ENCODE measurements around the gene CDK18. TPM values are rescaled to one million over a fixed set of nuclear protein-coding genes. Genes with fewer than 3 reads are reported as not detected.

Gene CDK18
- polyA plus RNA-seq, 1 donor from 2014 or later: not detected

- H2AFZ ChIP-seq (ENCODE audit: low read depth, low read length): no peak overlapping the region
- no peak overlapping the region for H3K4me3 ChIP-seq (ENCODE audit: low read length)
- no peaks in the 10 kb centered on the region for H4K20me1 ChIP-seq (ENCODE audit: insufficient read depth)
- H3K27ac ChIP-seq (ENCODE audit: low read length): no peak overlapping the region
- no peaks in the 10 kb centered on the region for H3K36me3 ChIP-seq (ENCODE audit: insufficient read depth, low read length)
- H3K4me2 ChIP-seq (ENCODE audit: low read length): no peak overlapping the region
- H3K27me3 ChIP-seq (ENCODE audit: insufficient read depth, low read depth, low read length): no peaks in the 10 kb centered on the region
- H3F3A ChIP-seq (ENCODE audit: insufficient read depth, low read length, poor library complexity, severe bottlenecking): no peaks in the 10 kb centered on the region
- TF ChIP-seq CTCF (IDR thresholded peaks at IDR 0.05; ENCODE audit: poor library complexity, severe bottlenecking) (no peak), MXI1 (conservative IDR thresholded peaks at IDR 0.05; ENCODE audit: poor library complexity, severe bottlenecking) (no peak), EP300 (conservative IDR thresholded peaks at IDR 0.05; ENCODE audit: poor library complexity, severe bottlenecking) (no peak), EZH2 (IDR thresholded peaks at IDR 0.05; ENCODE audit: borderline replicate concordance, insufficient read depth, low read length, poor library complexity, severe bottlenecking) (no peak), REST (IDR thresholded peaks at IDR 0.05; ENCODE audit: borderline replicate concordance) (no peak), TAF1 (IDR thresholded peaks at IDR 0.05; ENCODE audit: low read depth) (no peak), POLR2AphosphoS5 (IDR thresholded peaks at IDR 0.05) (no peak), RAD21 (conservative IDR thresholded peaks at IDR 0.05) (no peak), SMC3 (conservative IDR thresholded peaks at IDR 0.05; ENCODE audit: poor library complexity) (no peak)
- H3K79me2 ChIP-seq (replicated peaks; ENCODE audit: insufficient read depth, low read length): no peaks in the 10 kb centered on the region
- H3K9me3 ChIP-seq (ENCODE audit: low read length): no peaks in the 10 kb centered on the region
- no peaks in the 10 kb centered on the region for H3K9me2 ChIP-seq (ENCODE audit: insufficient read depth, low read length)
- no peak overlapping the region for H3K9ac ChIP-seq (ENCODE audit: low read length)
These were observed 9.1 kb upstream of the CDK18 start for GRCh38 chr1:205495237-205495823.

- no peaks in the 10 kb centered on the region for H3F3A ChIP-seq (ENCODE audit: insufficient read depth, low read length, poor library complexity, severe bottlenecking)
- H3K27ac ChIP-seq (ENCODE audit: low read length): no peak overlapping the region
- H3K4me3 ChIP-seq (ENCODE audit: low read length): no peak overlapping the region
- no peak overlapping the region for H3K9ac ChIP-seq (ENCODE audit: low read length)
- H3K79me2 ChIP-seq (replicated peaks; ENCODE audit: insufficient read depth, low read length): no peaks in the 10 kb centered on the region
- H3K27me3 ChIP-seq (ENCODE audit: insufficient read depth, low read depth, low read length): no peaks in the 10 kb centered on the region
- H3K9me2 ChIP-seq (ENCODE audit: insufficient read depth, low read length): no peaks in the 10 kb centered on the region
- H3K36me3 ChIP-seq (ENCODE audit: insufficient read depth, low read length): no peaks in the 10 kb centered on the region
- no peaks in the 10 kb centered on the region for H4K20me1 ChIP-seq (ENCODE audit: insufficient read depth)
- TF ChIP-seq EZH2 (IDR thresholded peaks at IDR 0.05; ENCODE audit: borderline replicate concordance, insufficient read depth, low read length, poor library complexity, severe bottlenecking) (no peak), EP300 (conservative IDR thresholded peaks at IDR 0.05; ENCODE audit: poor library complexity, severe bottlenecking) (no peak), MXI1 (conservative IDR thresholded peaks at IDR 0.05; ENCODE audit: poor library complexity, severe bottlenecking) (no peak), REST (IDR thresholded peaks at IDR 0.05; ENCODE audit: borderline replicate concordance) (no peak), POLR2AphosphoS5 (IDR thresholded peaks at IDR 0.05) (no peak), TAF1 (IDR thresholded peaks at IDR 0.05; ENCODE audit: low read depth) (no peak)
- H2AFZ ChIP-seq (ENCODE audit: low read depth, low read length): no peak overlapping the region
- H3K9me3 ChIP-seq (ENCODE audit: low read length): no peaks in the 10 kb centered on the region
- H3K4me2 ChIP-seq (ENCODE audit: low read length): no peak overlapping the region
These were observed 7.8 kb upstream of the CDK18 start for GRCh38 chr1:205496661-205497060.

All from neural cell (in vitro differentiated cells).